ENCODE measurements around the gene SIRPB2. TPM values are rescaled to one million over a fixed set of nuclear protein-coding genes. Genes with fewer than 3 reads are reported as not detected.
A peak's percentile ranks its signal among the peaks of the same experiment; 100 is the strongest.

The SIRPB2 gene
- total RNA-seq, 4 donors from 2014 or later: 0.94 to 6.2 (median 1.5) TPM

DNA sequence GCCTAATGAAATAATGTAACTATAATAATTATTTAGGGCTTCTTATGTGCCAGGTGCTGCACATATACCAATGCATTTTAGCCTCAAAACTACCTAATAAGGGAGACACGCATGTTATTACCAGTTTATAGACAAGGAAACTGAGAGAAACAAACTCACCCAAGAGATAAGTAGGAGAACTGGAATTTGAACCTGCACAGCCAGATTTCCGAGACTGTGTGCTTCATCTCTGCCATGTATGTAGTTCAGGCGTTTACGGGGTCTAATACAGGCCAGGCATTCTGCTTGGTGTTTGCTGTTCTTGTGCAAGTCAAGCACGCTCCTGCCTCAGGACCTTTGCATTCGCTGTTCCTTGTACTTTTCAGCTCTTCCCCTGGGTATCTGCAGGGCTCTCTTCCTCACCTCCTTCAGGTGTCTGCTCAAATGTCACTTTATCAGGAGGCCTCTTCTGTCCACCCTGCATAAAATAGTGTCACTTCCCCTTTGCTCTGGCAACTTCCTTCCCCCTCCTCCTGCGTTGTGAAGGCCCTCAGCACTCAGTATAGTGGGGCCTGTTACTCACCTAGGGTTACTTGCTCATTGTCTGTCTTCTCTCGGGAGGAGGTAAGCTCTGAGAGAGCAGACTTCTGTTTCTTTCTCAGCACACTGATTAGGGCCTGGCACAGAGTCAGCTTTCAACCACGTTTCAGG lies 18.5 kb downstream of the SIRPB2 start:
- in situ Hi-C loops (cut with MboI; ENCODE audit: low sequenced_read_pairs in 4 of 4): loop anchor here (25.0 kb wide), 2 partner anchors 335 to 360 kb away; partner anchors contain the start of gene PSMF1 (in 1 of the 4)
- intact Hi-C loops (cut with DNase I; ENCODE audit: low total_unique reads): no loop called here
- Histone ChIP-seq H3K27me3 (no peaks in the 10 kb centered on the region), H3K9me3 (no peaks in the 10 kb centered on the region), H3K4me3 (no peak overlapping the region), H3K36me3 (no peaks in the 10 kb centered on the region), H3K27ac (no peak overlapping the region), H3K4me1 (peaks cover 0 to 6% of the 10 kb centered on the region in 2 donors)
- ATAC-seq (no peak), DNase-seq (no peak)
- TF ChIP-seq, protein P1, sequence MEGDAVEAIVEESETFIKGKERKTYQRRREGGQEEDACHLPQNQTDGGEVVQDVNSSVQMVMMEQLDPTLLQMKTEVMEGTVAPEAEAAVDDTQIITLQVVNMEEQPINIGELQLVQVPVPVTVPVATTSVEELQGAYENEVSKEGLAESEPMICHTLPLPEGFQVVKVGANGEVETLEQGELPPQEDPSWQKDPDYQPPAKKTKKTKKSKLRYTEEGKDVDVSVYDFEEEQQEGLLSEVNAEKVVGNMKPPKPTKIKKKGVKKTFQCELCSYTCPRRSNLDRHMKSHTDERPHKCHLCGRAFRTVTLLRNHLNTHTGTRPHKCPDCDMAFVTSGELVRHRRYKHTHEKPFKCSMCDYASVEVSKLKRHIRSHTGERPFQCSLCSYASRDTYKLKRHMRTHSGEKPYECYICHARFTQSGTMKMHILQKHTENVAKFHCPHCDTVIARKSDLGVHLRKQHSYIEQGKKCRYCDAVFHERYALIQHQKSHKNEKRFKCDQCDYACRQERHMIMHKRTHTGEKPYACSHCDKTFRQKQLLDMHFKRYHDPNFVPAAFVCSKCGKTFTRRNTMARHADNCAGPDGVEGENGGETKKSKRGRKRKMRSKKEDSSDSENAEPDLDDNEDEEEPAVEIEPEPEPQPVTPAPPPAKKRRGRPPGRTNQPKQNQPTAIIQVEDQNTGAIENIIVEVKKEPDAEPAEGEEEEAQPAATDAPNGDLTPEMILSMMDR (IDR thresholded peaks at IDR 0.05 in 4 of 5, conservative IDR thresholded peaks at IDR 0.05 in 1 of 5): no peak
- TF ChIP-seq POLR2A (IDR thresholded peaks at IDR 0.05): no peak

DNA sequence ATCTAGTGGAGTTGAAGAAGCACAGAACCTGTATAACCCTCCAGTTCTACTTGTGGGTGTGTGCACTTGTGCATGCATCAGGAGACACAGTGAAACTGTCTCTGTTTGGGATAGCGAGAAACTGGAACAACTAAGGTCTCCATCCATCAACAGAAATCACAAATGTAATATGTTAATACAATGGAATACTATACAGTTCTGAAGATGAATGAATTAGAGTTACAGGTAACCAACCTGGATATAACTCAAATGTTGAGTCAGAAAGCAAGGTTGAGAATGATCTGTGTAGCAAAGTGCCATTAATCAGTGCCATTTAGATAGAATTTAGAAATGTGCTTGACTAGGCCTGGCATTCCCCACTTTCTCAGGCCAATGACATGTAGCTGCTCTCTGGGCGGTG lies 20.0 kb downstream of the SIRPB2 start:
- in situ Hi-C loops (cut with MboI; ENCODE audit: low sequenced_read_pairs in 4 of 4) (loop anchor here (25.0 kb wide), 2 partner anchors 334 to 359 kb away; partner anchors contain the start of gene PSMF1 (in 1 of the 4)), intact Hi-C loops (cut with DNase I; ENCODE audit: low total_unique reads) (no loop called here)
- TF ChIP-seq, protein P1 (IDR thresholded peaks at IDR 0.05 in 4 of 5, conservative IDR thresholded peaks at IDR 0.05 in 1 of 5): no peak
- TF ChIP-seq POLR2A (IDR thresholded peaks at IDR 0.05): no peak
- Histone ChIP-seq H3K9me3 (no peaks in the 10 kb centered on the region), H3K36me3 (no peaks in the 10 kb centered on the region), H3K4me3 (no peak overlapping the region), H3K27me3 (no peaks in the 10 kb centered on the region), H3K27ac (no peak overlapping the region), H3K4me1 (peaks cover 0 to 12% of the 10 kb centered on the region in 2 donors)
- no peak for DNase-seq
- ATAC-seq: no peak

DNA sequence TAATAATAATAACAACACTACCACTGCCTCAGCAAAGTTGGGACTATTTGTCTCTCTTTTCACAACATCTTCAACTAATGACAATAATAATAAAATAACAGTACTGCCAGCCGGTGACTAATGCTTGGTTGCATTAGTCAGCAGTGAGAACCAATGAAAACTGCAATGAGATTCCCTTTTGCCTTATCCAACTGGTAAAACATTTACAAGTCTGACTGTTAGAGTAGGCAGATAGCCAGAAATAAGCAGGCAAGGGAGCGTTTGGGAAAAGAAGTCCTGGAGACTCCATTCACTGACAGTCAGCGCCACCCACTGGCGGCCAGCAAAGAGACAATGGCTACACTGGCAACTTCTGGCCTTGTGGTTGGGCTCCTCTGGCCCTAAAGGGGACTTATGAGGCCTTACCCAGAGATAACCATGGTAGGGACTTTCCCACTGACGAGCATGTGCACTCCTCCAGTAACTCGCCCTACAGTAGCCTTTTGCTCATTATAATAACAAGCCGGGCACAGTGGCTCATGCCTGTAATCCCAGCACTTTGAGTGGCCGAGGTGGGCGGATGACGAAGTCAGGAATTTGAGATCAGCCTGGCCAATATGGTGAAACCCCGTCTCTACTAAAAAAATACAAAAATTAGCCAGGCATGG lies 21.2 kb downstream of the SIRPB2 start:
- Histone ChIP-seq H3K4me1 (peaks cover 10 to 23% of the 10 kb centered on the region in 2 donors), H3K27me3 (no peaks in the 10 kb centered on the region), H3K9me3 (no peaks in the 10 kb centered on the region), H3K36me3 (no peaks in the 10 kb centered on the region), H3K27ac (no peak overlapping the region), H3K4me3 (no peak overlapping the region)
- DNase-seq: peak; percentile 18 to 66
- TF ChIP-seq, protein P1 (IDR thresholded peaks at IDR 0.05 in 4 of 5, conservative IDR thresholded peaks at IDR 0.05 in 1 of 5): peak in 4 of 5 experiments; percentile 27 to 63 (median 60)
- no peak for TF ChIP-seq POLR2A (IDR thresholded peaks at IDR 0.05)
- intact Hi-C loops (cut with DNase I; ENCODE audit: low total_unique reads): loop anchor here (5.0 to 10.0 kb wide), 2 partner anchors 632 to 635 kb away; partner anchors contain the start of genes FAM110A and STK35
- peak in 1 of 2 donors; percentile 15 for ATAC-seq
- in situ Hi-C loops (cut with MboI; ENCODE audit: low sequenced_read_pairs in 4 of 4): loop anchor here (25.0 kb wide), 2 partner anchors 333 to 358 kb away; partner anchors contain the start of gene PSMF1 (in 1 of the 4)

DNA sequence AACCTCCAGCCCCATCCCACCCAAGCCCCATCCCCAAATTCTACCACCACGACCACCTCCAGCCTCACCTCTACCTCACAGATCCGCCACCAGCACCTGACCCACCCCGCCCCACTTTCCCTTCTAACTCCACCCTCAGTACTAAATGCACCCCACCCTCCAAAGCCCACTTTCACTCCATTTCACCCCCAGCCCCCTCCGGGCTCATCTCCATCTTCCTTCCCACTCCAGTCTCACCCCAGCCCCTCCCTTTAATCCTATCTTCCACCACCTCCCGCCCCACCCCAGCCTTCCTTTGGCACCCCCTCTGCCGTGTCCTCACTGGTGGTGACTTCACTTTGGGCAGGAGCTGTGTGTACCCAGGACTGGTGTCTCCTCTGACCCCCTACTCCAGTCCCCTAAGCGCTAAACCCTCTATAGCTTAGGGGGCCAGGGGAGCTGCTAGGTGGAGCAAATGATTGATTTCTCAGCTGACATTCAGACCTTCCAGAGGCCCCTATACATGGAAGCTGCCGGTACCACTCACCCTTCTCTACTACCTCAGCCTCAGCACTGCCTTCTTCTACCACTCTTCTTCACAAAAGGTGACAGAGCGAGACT lies 21.8 kb downstream of the SIRPB2 start:
- H3K27me3 ChIP-seq: no peaks in the 10 kb centered on the region
- ATAC-seq: no peak
- TF ChIP-seq POLR2A (IDR thresholded peaks at IDR 0.05): no peak
- TF ChIP-seq, protein P1 (IDR thresholded peaks at IDR 0.05 in 4 of 5, conservative IDR thresholded peaks at IDR 0.05 in 1 of 5): no peak
- in situ Hi-C loops (cut with MboI; ENCODE audit: low sequenced_read_pairs in 4 of 4): loop anchor here (25.0 kb wide), 2 partner anchors 332 to 357 kb away; partner anchors contain the start of gene PSMF1 (in 1 of the 4)
- H3K4me1 ChIP-seq: peaks cover 16 to 29% of the 10 kb centered on the region in 2 donors
- no peak for DNase-seq
- no peak overlapping the region for H3K4me3 ChIP-seq
- no peaks in the 10 kb centered on the region for H3K36me3 ChIP-seq
- intact Hi-C loops (cut with DNase I; ENCODE audit: low total_unique reads): loop anchor here (5.0 to 10.0 kb wide), 2 partner anchors 633 to 635 kb away; partner anchors contain the start of genes FAM110A and STK35
- H3K9me3 ChIP-seq: no peaks in the 10 kb centered on the region
- no peak overlapping the region for H3K27ac ChIP-seq
